Testis (tissue), 2 donors: Measurements from ENCODE around the gene CLIP3.

ENCODE experiments used
- CTCF ChIP-seq, 3 experiments: fragments of 450-650 bp in 2 of 3; fragments of 200-600 bp in 1 of 3; sonication (generic) in 1 of 3; IDR thresholded peaks; one replicate each; pipeline ENCODE4 v1.5.1; 2016 to 2019; ENCODE audit warnings: antibody characterized with exemption in 3 of 3, mild to moderate bottlenecking in 2 of 3, moderate library complexity in 1 of 3
- POLR2A ChIP-seq: fragments of 450-650 bp; IDR thresholded peaks from one replicate; pipeline ENCODE4 v1.6.1; 2017; ENCODE audit warnings: antibody characterized with exemption, mild to moderate bottlenecking, moderate library complexity

- no peak for TF ChIP-seq POLR2A
- TF ChIP-seq CTCF (IDR thresholded peaks at IDR 0.05): no peak
These were observed 46.6 kb downstream of the CLIP3 start for GRCh38 chr19:35986111-35986510.
